B cell (primary cell): ENCODE data around the gene PDK4. TPM values are rescaled to one million over a fixed set of nuclear protein-coding genes. Genes with fewer than 3 reads are reported as not detected.

ENCODE experiments used
- ATAC-seq: fragments of 200-7000 bp; cut with Tn5 transposase; one replicate; pipeline ENCODE4 v1.10.0; 2021; ENCODE audit warnings: low read depth, mild to moderate bottlenecking, moderate number of reproducible peaks, moderate library complexity
- CTCF ChIA-PET: fragments of 350-600 bp; sonication (Branson Sonifier 250); formaldehyde crosslinking; loops from one replicate; lab custom pipeline; 2021; ENCODE audit warnings: antibody characterized with exemption, inconsistent platforms; lab: Charles Lee
- POLR2A ChIA-PET: fragments of 350-600 bp; sonication (Branson Sonifier 250); formaldehyde crosslinking; loops from one replicate; lab custom pipeline; 2021; ENCODE audit warnings: antibody characterized with exemption; lab: Charles Lee
- DNase-seq: peaks from one replicate; pipeline ENCODE4 v3.0.0; 2013
- H2AFZ ChIP-seq: 2 replicates; pipeline ENCODE4 v1.6.1; 2012; ENCODE audit warnings: mild to moderate bottlenecking, low read depth, low read length; ENCODE audit not compliant: insufficient read depth, poor library complexity, severe bottlenecking
- H3K27ac ChIP-seq, 2 donors: 1 replicate in 1 of 2; 2 replicates in 1 of 2; pipeline ENCODE4 v1.5.1; 2012 to 2013; ENCODE audit warnings: low read length in 2 of 2, mild to moderate bottlenecking in 2 of 2, moderate library complexity in 1 of 2
- H3K27me3 ChIP-seq, 4 experiments: fragments of 200-600 bp in 1 of 4; sonication (generic) in 1 of 4; replicated peaks in 1 of 4; 1 replicate in 2 of 4; 2 replicates in 2 of 4; pipeline versions ENCODE4 v1.6.1 to v1.7.0; 2013 to 2016; ENCODE audit warnings: low read length in 3 of 4, mild to moderate bottlenecking in 2 of 4, mixed read lengths in 1 of 4, moderate library complexity in 1 of 4; ENCODE audit not compliant: insufficient read depth in 4 of 4, control insufficient read depth in 3 of 4; ENCODE audit errors: control extremely low read depth in 1 of 4
- H3K36me3 ChIP-seq, 2 experiments: replicated peaks in 1 of 2; 1 replicate in 1 of 2; 2 replicates in 1 of 2; pipeline versions ENCODE4 v1.6.1 to v1.7.1; 2013; ENCODE audit warnings: low read length in 1 of 2; ENCODE audit not compliant: insufficient read depth in 2 of 2, control insufficient read depth in 1 of 2; ENCODE audit errors: control extremely low read depth in 1 of 2, extremely low read depth in 1 of 2
- H3K4me1 ChIP-seq, 2 donors: fragments of 200-600 bp in 1 of 2; sonication (generic) in 1 of 2; 1 replicate in 1 of 2; 2 replicates in 1 of 2; pipeline versions ENCODE4 v1.5.1 to v1.6.1; 2013 to 2017; ENCODE audit warnings: low read length in 2 of 2; ENCODE audit not compliant: control insufficient read depth in 2 of 2, insufficient read depth in 2 of 2
- H3K4me2 ChIP-seq: replicated peaks from 2 replicates; pipeline ENCODE3; 2012; ENCODE audit warnings: mild to moderate bottlenecking, low read depth, low read length; ENCODE audit not compliant: poor library complexity, severe bottlenecking
- H3K4me3 ChIP-seq, 5 experiments: fragments of 200-600 bp in 1 of 5; sonication (generic) in 1 of 5; 1 replicate in 3 of 5; 2 replicates in 2 of 5; pipeline versions ENCODE4 v1.5.1 to v1.7.0; 2011 to 2016; ENCODE audit warnings: low read length in 4 of 5, mild to moderate bottlenecking in 4 of 5, low read depth in 2 of 5, control low read depth in 1 of 5, moderate library complexity in 1 of 5; ENCODE audit not compliant: insufficient read depth in 1 of 5; ENCODE audit errors: control extremely low read depth in 1 of 5, extremely low read depth in 1 of 5
- H3K79me2 ChIP-seq: fragments of 200-600 bp; sonication (generic); one replicate; pipeline ENCODE4 v1.6.0; 2016; ENCODE audit warnings: low read length; ENCODE audit not compliant: control insufficient read depth, insufficient read depth
- H3K9ac ChIP-seq: fragments of 200-600 bp; sonication (generic); 2 replicates; pipeline ENCODE4 v1.6.1; 2017; ENCODE audit warnings: mild to moderate bottlenecking, low read length, moderate library complexity
- H3K9me3 ChIP-seq, 3 donors: one replicate each; pipeline versions ENCODE4 v1.6.1 to v1.7.1; 2013; ENCODE audit warnings: low read length in 2 of 3; ENCODE audit not compliant: control insufficient read depth in 2 of 3, insufficient read depth in 1 of 3; ENCODE audit errors: control extremely low read depth in 1 of 3
- H4K20me1 ChIP-seq: 2 replicates; pipeline ENCODE4 v1.6.0; 2012; ENCODE audit warnings: mild to moderate bottlenecking, low read length; ENCODE audit not compliant: insufficient read depth, control insufficient read depth, poor library complexity, severe bottlenecking
- H3K27ac Mint-ChIP-seq: one replicate; pipeline ENCODE4 v1.8.0; 2021; ENCODE audit warnings: mixed read lengths
- H3K27me3 Mint-ChIP-seq: one replicate; pipeline ENCODE4 v1.8.0; 2021; ENCODE audit warnings: mixed read lengths
- H3K4me1 Mint-ChIP-seq: one replicate; pipeline ENCODE4 v1.8.0; 2021; ENCODE audit warnings: mixed read lengths
- H3K4me3 Mint-ChIP-seq: one replicate; pipeline ENCODE4 v1.8.0; 2021; ENCODE audit warnings: mixed read lengths
- H3K9me3 Mint-ChIP-seq: one replicate; pipeline ENCODE4 v1.8.0; 2022; ENCODE audit warnings: mixed read lengths; ENCODE audit not compliant: insufficient read depth
- EZH2 ChIP-seq: IDR thresholded peaks from 2 replicates; pipeline ENCODE4 v1.6.1; 2012; ENCODE audit warnings: borderline replicate concordance, low read depth, mild to moderate bottlenecking, moderate library complexity, low read length; ENCODE audit not compliant: insufficient read depth, poor library complexity, severe bottlenecking
- WGBS: methylation state at CpG from one replicate; pipeline ENCODE4 v1.1.5; 2013; ENCODE audit warnings: missing lambda C conversion rate; ENCODE audit not compliant: insufficient coverage; 5-methylcytosine and 5-hydroxymethylcytosine counted together
- intact Hi-C: fragments of 100-400 bp; cut with micrococcal nuclease; formaldehyde crosslinking; loops from one replicate; pipeline ENCODE4 v1.10.0; 2022
- polyA plus RNA-seq: library from polyadenylated mRNA; depleted of rRNA; stranded (reverse); fragments of >200 nt; gene quantifications from 2 replicates; pipeline ENCODE4 v1.2.3, GENCODE V29; 2012
- total RNA-seq, 2 donors: library from RNA; stranded (reverse); fragments of 120-200 nt in 1 of 2; gene quantifications; 1 replicate in 1 of 2; 2 replicates in 1 of 2; pipeline versions ENCODE4 v1.2.3 to v1.2.4, GENCODE V29; 2013 to 2022
- TF ChIP-seq, protein P1 (sequence below): fragments of 200-600 bp; IDR thresholded peaks from one replicate; pipeline ENCODE4 v1.8.0; 2022; ENCODE audit warnings: antibody characterized with exemption, mild to moderate bottlenecking

Gene PDK4
- total and polyA plus RNA-seq, 2 donors (not counting 1 experiment from before 2014, with no cell fraction given), result 0.54 to 6.8 TPM

DNA sequence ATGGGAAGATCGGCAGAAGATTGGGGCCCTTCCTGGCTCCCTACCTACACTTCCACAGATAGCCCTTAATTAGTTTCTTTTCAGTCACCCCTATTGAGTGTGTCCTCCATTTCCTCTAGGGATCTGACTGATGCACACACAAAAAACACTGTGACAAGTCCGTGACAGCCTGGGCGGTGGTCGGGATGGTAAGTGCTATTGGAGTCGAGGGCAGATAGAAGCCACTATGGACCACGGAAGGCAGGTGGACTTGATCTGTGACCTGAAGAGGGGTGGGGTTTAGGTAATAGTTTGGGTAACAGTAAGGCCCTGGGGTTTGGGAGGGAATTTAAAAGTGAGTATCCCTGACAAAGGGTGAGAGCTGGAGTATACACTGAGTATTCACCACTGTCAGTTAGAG, 53.0 kb downstream of the PDK4 start:
- TF ChIP-seq, protein P1, sequence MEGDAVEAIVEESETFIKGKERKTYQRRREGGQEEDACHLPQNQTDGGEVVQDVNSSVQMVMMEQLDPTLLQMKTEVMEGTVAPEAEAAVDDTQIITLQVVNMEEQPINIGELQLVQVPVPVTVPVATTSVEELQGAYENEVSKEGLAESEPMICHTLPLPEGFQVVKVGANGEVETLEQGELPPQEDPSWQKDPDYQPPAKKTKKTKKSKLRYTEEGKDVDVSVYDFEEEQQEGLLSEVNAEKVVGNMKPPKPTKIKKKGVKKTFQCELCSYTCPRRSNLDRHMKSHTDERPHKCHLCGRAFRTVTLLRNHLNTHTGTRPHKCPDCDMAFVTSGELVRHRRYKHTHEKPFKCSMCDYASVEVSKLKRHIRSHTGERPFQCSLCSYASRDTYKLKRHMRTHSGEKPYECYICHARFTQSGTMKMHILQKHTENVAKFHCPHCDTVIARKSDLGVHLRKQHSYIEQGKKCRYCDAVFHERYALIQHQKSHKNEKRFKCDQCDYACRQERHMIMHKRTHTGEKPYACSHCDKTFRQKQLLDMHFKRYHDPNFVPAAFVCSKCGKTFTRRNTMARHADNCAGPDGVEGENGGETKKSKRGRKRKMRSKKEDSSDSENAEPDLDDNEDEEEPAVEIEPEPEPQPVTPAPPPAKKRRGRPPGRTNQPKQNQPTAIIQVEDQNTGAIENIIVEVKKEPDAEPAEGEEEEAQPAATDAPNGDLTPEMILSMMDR, result no peak
- no peak for TF ChIP-seq EZH2
- CTCF ChIA-PET, result interaction anchor here (0.9 to 11.3 kb wide), 4 partner anchors 15 to 144 kb away, joined by 3 to 270 read pairs (median 73); no protein-coding TSS in a partner anchor

DNA sequence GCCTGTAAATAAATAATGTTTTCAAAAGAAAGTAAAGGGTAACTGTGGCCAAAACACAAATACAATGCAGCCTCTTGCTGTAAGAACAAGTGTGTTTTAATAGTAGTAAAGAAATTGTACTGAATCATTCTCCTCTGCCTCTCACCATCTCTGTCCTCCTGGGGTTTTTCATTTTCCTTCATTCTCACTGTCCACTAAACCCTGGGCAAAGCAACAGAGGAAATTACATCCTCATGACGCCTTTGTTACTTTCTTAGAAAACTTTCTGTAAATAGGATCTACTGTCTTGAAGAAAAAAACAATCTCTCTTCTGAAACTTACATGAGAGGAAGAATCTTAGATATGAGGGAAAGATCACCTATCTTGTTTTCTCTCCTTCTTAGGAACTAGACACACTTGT, 56.0 kb downstream of the PDK4 start:
- Histone ChIP-seq H3K9ac (no peak overlapping the region), H3K9me3 (no peaks in the 10 kb centered on the region), H4K20me1 (no peaks in the 10 kb centered on the region), H3K36me3 (no peaks in the 10 kb centered on the region), H3K4me2 (no peak overlapping the region), H3K27me3 (peaks cover 0 to 4% (median 0%) of the 10 kb centered on the region in 4 experiments), H3K4me1 (peaks cover 3 to 4% of the 10 kb centered on the region in 2 donors), H2AFZ (no peak overlapping the region), H3K4me3 (no peak overlapping the region), H3K79me2 (no peaks in the 10 kb centered on the region), H3K27ac (no peak overlapping the region)
- POLR2A ChIA-PET, result no interaction called here
- no peak for DNase-seq
- TF ChIP-seq, protein P1, result no peak
- TF ChIP-seq EZH2, result no peak
- H3K27me3 Mint-ChIP-seq, result peaks cover 11% of the 10 kb centered on the region
- no CpG with 5 or more reads among the region's 1 CpG for WGBS
- no peak overlapping the region for H3K4me3 Mint-ChIP-seq
- intact Hi-C loops, result no loop called here
- ATAC-seq, result no peak
- CTCF ChIA-PET, result interaction anchor here (10.1 to 11.3 kb wide), 2 partner anchors 14 to 147 kb away, joined by 97 to 270 read pairs; no protein-coding TSS in a partner anchor
- peaks cover 7% of the 10 kb centered on the region for H3K4me1 Mint-ChIP-seq
- H3K9me3 Mint-ChIP-seq, result no peaks in the 10 kb centered on the region
- no peak overlapping the region for H3K27ac Mint-ChIP-seq

More for the DNA sequence above, 53.0 kb downstream of the PDK4 start:
- Histone ChIP-seq H3K4me2 (no peak overlapping the region), H3K27me3 (no peaks in the 10 kb centered on the region), H3K36me3 (no peaks in the 10 kb centered on the region), H3K4me1 (peaks cover 3 to 8% of the 10 kb centered on the region in 2 donors), H3K79me2 (no peaks in the 10 kb centered on the region), H2AFZ (no peak overlapping the region), H3K27ac (no peak overlapping the region), H3K9ac (no peak overlapping the region), H3K4me3 (no peak overlapping the region), H3K9me3 (no peaks in the 10 kb centered on the region), H4K20me1 (no peaks in the 10 kb centered on the region)
- intact Hi-C loops, result no loop called here
- peaks cover 9% of the 10 kb centered on the region for H3K4me1 Mint-ChIP-seq
- peaks cover 3% of the 10 kb centered on the region for H3K27me3 Mint-ChIP-seq
- H3K27ac Mint-ChIP-seq, result no peak overlapping the region
- POLR2A ChIA-PET, result no interaction called here
- H3K9me3 Mint-ChIP-seq, result no peaks in the 10 kb centered on the region
- no peak for DNase-seq
- 100% methylated on average over 4 of the region's 6 CpGs for WGBS
- no peak overlapping the region for H3K4me3 Mint-ChIP-seq
- no peak for ATAC-seq
